ENCODE measurements around the gene NOTUM.

GRCh38 chr17:81983639-81984373 lies 22.8 kb upstream of the NOTUM start:
- no peak for TF ChIP-seq CTCF (conservative IDR thresholded peaks at IDR 0.05 in 1 of 2, IDR thresholded peaks at IDR 0.05 in 1 of 2; ENCODE audit: low read depth in 1 of 2, low read length in 2 of 2)
- no peak for TF ChIP-seq EZH2 (IDR thresholded peaks at IDR 0.05; ENCODE audit: low read length, missing control alignments)
